Measurements from ENCODE around the gene PAOX.

DNA sequence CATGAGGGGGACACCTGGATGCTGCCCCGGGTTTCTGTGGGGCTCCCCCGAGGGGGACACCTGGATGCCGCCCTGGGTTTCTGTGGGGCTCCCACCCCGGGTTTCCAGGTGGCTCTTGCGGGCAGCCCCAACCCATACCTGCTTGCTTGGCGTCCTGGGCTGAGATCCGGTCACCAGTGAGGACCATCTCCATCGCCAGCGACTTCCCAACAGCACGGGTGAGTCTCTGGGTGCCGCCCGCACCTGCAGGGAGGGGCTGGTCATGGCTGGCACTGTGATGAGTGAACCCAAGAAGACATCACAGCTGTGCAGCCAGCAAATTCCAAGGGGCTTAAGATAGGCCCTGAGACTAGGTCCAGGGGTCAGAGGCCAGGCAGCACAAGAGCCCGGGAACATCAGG is 12.3 kb upstream of the PAOX start:
- TF ChIP-seq CTCF (IDR thresholded peaks at IDR 0.05) = no peak
- no peak for TF ChIP-seq POLR2A (IDR thresholded peaks at IDR 0.05)
- no peak for TF ChIP-seq EP300 (IDR thresholded peaks at IDR 0.05)
